Pons (tissue), 1 donor: Measurements from ENCODE around the gene SMDT1.
A peak's percentile ranks its signal among the peaks of the same experiment; 100 is the strongest.
"Not testable (repeated sequence)": the region's sequence is repeated elsewhere in the genome, so short reads cannot be mapped to it uniquely, and the experiment has no call there.

Experiments used
- DNase-seq: peaks from one replicate; pipeline ENCODE4 v3.0.0-alpha.2; 2016; ENCODE audit warnings: low spot score

Gene SMDT1

GRCh38 chr22:42111798-42112197 lies 32.3 kb downstream of the SMDT1 start:
- DNase-seq: no peak

GRCh38 chr22:42112793-42113192 lies 33.3 kb downstream of the SMDT1 start:
- DNase-seq: not testable (repeated sequence)

GRCh38 chr22:42114721-42115120 lies 35.2 kb downstream of the SMDT1 start:
- DNase-seq: peak; percentile 31

- DNase-seq: not testable (repeated sequence)
Observed at GRCh38 chr22:42115420-42115830, 35.9 kb downstream of the SMDT1 start.

- no peak for DNase-seq
Observed at GRCh38 chr22:42116848-42117424, 37.4 kb downstream of the SMDT1 start.

GRCh38 chr22:42120231-42121021 lies 40.9 kb downstream of the SMDT1 start:
- DNase-seq: not testable (repeated sequence)

- DNase-seq: not testable (repeated sequence)
Observed at GRCh38 chr22:42123529-42123928, 44.0 kb downstream of the SMDT1 start.

GRCh38 chr22:42127606-42128005 lies 48.1 kb downstream of the SMDT1 start:
- DNase-seq: no peak

GRCh38 chr22:42128007-42128406 lies 48.5 kb downstream of the SMDT1 start:
- not testable (repeated sequence) for DNase-seq

- DNase-seq: not testable (repeated sequence)
Observed at GRCh38 chr22:42128776-42129694, 49.5 kb downstream of the SMDT1 start.

GRCh38 chr22:42130182-42130581 lies 50.7 kb downstream of the SMDT1 start:
- DNase-seq: not testable (repeated sequence)

- DNase-seq: not testable (repeated sequence)
Observed at GRCh38 chr22:42130639-42131431, 51.3 kb downstream of the SMDT1 start, which contains the start of gene CYP2D6. Gene CYP2D6 (minus strand): TSS chr22:42130810. CDS start chr22:42130791, 19 bp downstream.

- DNase-seq: no peak
Observed at GRCh38 chr22:42131562-42131961, 52.1 kb downstream of the SMDT1 start.

- no peak for DNase-seq
Observed at GRCh38 chr22:42132457-42132856, 53.0 kb downstream of the SMDT1 start.
